ENCODE measurements around the gene HEPHL1. TPM values are rescaled to one million over a fixed set of nuclear protein-coding genes. Genes with fewer than 3 reads are reported as not detected.

Gene HEPHL1
- total and polyA plus RNA-seq, 2 experiments from 2014 or later = 0.07 to 0.21 TPM

GRCh38 chr11:94103471-94103870 lies 82.3 kb downstream of the HEPHL1 start (continued):
- TF ChIP-seq ZNF462 (CRISPR knock-in tag; IDR thresholded peaks at IDR 0.05) (no peak), ZNF331 (CRISPR knock-in tag; IDR thresholded peaks at IDR 0.05; ENCODE audit: low read depth) (no peak)

GRCh38 chr11:94104734-94105133 lies 83.6 kb downstream of the HEPHL1 start:
- Histone ChIP-seq H3K27me3 (ENCODE audit: insufficient read depth) (no peaks in the 10 kb centered on the region), H2AFZ (no peak overlapping the region), H3K79me2 (replicated peaks; ENCODE audit: insufficient read depth) (no peaks in the 10 kb centered on the region), H3K4me1 (ENCODE audit: insufficient read depth) (no peaks in the 10 kb centered on the region), H3K9me2 (ENCODE audit: insufficient read depth) (peaks cover 13% of the 10 kb centered on the region), H3F3A (replicated peaks; ENCODE audit: low read depth) (no peaks in the 10 kb centered on the region), H3K27ac (ENCODE audit: low read depth) (no peak overlapping the region), H3K4me2 (no peak overlapping the region), H3K36me3 (ENCODE audit: insufficient read depth) (no peaks in the 10 kb centered on the region; the same call in 1 of the 2 replicates), H4K20me1 (replicated peaks; ENCODE audit: insufficient read depth) (no peaks in the 10 kb centered on the region), H3K4me3 (no peak overlapping the region)
- DNase-seq (ENCODE audit: low spot score) (no peak), ATAC-seq (no peak)
- H3K4me1 Mint-ChIP-seq = peaks cover 6% of the 10 kb centered on the region; the same call in 2 of the 3 replicates
- no peaks in the 10 kb centered on the region for H3K27me3 Mint-ChIP-seq (ENCODE audit: insufficient read depth, low read depth, poor library complexity)
- peaks cover 22% of the 10 kb centered on the region for H3K36me3 Mint-ChIP-seq (ENCODE audit: low read depth)
- H3K4me3 Mint-ChIP-seq = no peak overlapping the region
- H3K27ac Mint-ChIP-seq = no peak overlapping the region
- peaks cover 18% of the 10 kb centered on the region for H3K9me3 Mint-ChIP-seq
- TF ChIP-seq NANOG (IDR thresholded peaks at IDR 0.05; ENCODE audit: borderline replicate concordance) (no peak), EZH2phosphoT487 (IDR thresholded peaks at IDR 0.05; ENCODE audit: unreplicated experiment) (no peak), ZNF462 (CRISPR knock-in tag; IDR thresholded peaks at IDR 0.05) (no peak), EZH2 (IDR thresholded peaks at IDR 0.05; ENCODE audit: low read depth, unreplicated experiment) (no peak), CTCF (conservative IDR thresholded peaks at IDR 0.05; ENCODE audit: low read depth in 2 of 2) (no peak), ZNF114 (CRISPR knock-in tag; IDR thresholded peaks at IDR 0.05) (no peak), JUNB (IDR thresholded peaks at IDR 0.05; ENCODE audit: unreplicated experiment) (no peak)
